NK-92 treated with Interleukin-12 subunit alpha and Interleukin-12 subunit beta, amount 100 ng/mL, for 24 hours (cell line): ENCODE measurements around the gene POLR2J.

ENCODE experiments used
- DNase-seq: peaks from one replicate; lab custom pipeline; 2025; lab: John Stamatoyannopoulos, UW

POLR2J gene

GRCh38 chr7:102439963-102440795, 38.5 kb downstream of the POLR2J start:
- DNase-seq, result no peak

GRCh38 chr7:102436118-102436517, 42.6 kb downstream of the POLR2J start:
- DNase-seq, result no peak

GRCh38 chr7:102434039-102434486, 44.7 kb downstream of the POLR2J start:
- no peak for DNase-seq

- DNase-seq, result peak; percentile 78
Measured at GRCh38 chr7:102433219-102434038, 45.3 kb downstream of the POLR2J start, which contains the start of gene ORAI2. TSS of gene ORAI2 (plus strand) at chr7:102433575. CDS start at chr7:102438957, 5,382 bp downstream.

- no peak for DNase-seq
Measured at GRCh38 chr7:102432442-102433218, 46.1 kb downstream of the POLR2J start.

- DNase-seq, result no peak
Measured at GRCh38 chr7:102431617-102432298, 47.0 kb downstream of the POLR2J start.

- no peak for DNase-seq
Measured at GRCh38 chr7:102429141-102429899, 49.4 kb downstream of the POLR2J start.

GRCh38 chr7:102427019-102427405, 51.7 kb downstream of the POLR2J start:
- DNase-seq, result no peak

- DNase-seq, result no peak
Measured at GRCh38 chr7:102426268-102427018, 52.3 kb downstream of the POLR2J start.

- DNase-seq, result no peak
Measured at GRCh38 chr7:102425639-102426267, 53.0 kb downstream of the POLR2J start.

GRCh38 chr7:102424787-102425218, 53.9 kb downstream of the POLR2J start:
- DNase-seq, result no peak

GRCh38 chr7:102424129-102424551, 54.6 kb downstream of the POLR2J start:
- DNase-seq, result no peak
